Amniotic stem cell (primary cell): ENCODE data around the gene ZNF280D.

ENCODE experiments used
- DNase-seq: peaks from one replicate; lab custom pipeline; 2025; lab: John Stamatoyannopoulos, UW

Gene ZNF280D

GRCh38 chr15:56752986-56753385 is 19.7 kb upstream of the ZNF280D start:
- DNase-seq = no peak

- no peak for DNase-seq
These were observed 16.7 kb upstream of the ZNF280D start for GRCh38 chr15:56749982-56750381.

- DNase-seq = no peak
These were observed 11.7 kb upstream of the ZNF280D start for GRCh38 chr15:56744701-56745683.

- DNase-seq = no peak
These were observed 8.2 kb upstream of the ZNF280D start for GRCh38 chr15:56741541-56741940.

- DNase-seq = no peak
These were observed 6.8 kb upstream of the ZNF280D start for GRCh38 chr15:56739964-56740640.

GRCh38 chr15:56739474-56739873 is 6.2 kb upstream of the ZNF280D start:
- DNase-seq = no peak

GRCh38 chr15:56737791-56738190 is 4.5 kb upstream of the ZNF280D start:
- no peak for DNase-seq

- no peak for DNase-seq
These were observed 3.8 kb upstream of the ZNF280D start for GRCh38 chr15:56736881-56737707.

- no peak for DNase-seq
These were observed 3.0 kb upstream of the ZNF280D start for GRCh38 chr15:56736308-56736707.

- no peak for DNase-seq
These were observed 2.3 kb upstream of the ZNF280D start for GRCh38 chr15:56735589-56735988.

- DNase-seq = no peak
These were observed 815 bp upstream of the ZNF280D start for GRCh38 chr15:56734013-56734635.

- DNase-seq = no peak
These were observed 498 bp downstream of the ZNF280D start for GRCh38 chr15:56732886-56733135.

GRCh38 chr15:56732135-56732885 is 999 bp downstream of the ZNF280D start:
- peak; percentile 43 for DNase-seq

GRCh38 chr15:56731548-56731947 is 1.8 kb downstream of the ZNF280D start:
- DNase-seq = no peak

- no peak for DNase-seq
These were observed 3.7 kb downstream of the ZNF280D start for GRCh38 chr15:56729561-56729960.

- DNase-seq = no peak
These were observed 7.9 kb downstream of the ZNF280D start for GRCh38 chr15:56725386-56725785.

- no peak for DNase-seq
These were observed 9.1 kb downstream of the ZNF280D start for GRCh38 chr15:56724232-56724631.

- no peak for DNase-seq
These were observed 9.5 kb downstream of the ZNF280D start for GRCh38 chr15:56723787-56724186.

GRCh38 chr15:56719774-56720555 is 13.3 kb downstream of the ZNF280D start:
- no peak for DNase-seq

GRCh38 chr15:56719021-56719612 is 14.2 kb downstream of the ZNF280D start:
- no peak for DNase-seq
